HFF-Myc (cell line): ENCODE measurements around the gene IFI27L1.

Experiments
- DNase-seq: peaks from one replicate; pipeline ENCODE4 v3.0.0-alpha.2; 2011; ENCODE audit warnings: low read depth; ENCODE audit errors: extremely low read depth
- H3K4me3 ChIP-seq: replicated peaks from 2 replicates; pipeline ENCODE4 v1.5.1; 2011; ENCODE audit warnings: low read depth, mild to moderate bottlenecking, control low read depth, low read length
- CTCF ChIP-seq: IDR thresholded peaks from 2 replicates; pipeline ENCODE4 v1.5.1; 2012; ENCODE audit warnings: mild to moderate bottlenecking, low read depth, low read length, control low read depth; ENCODE audit errors: missing control alignments

Gene IFI27L1

GRCh38 chr14:94113073-94113472 is 32.0 kb downstream of the IFI27L1 start:
- no peak for TF ChIP-seq CTCF
- DNase-seq: no peak
- H3K4me3 ChIP-seq: no peak overlapping the region

DNA sequence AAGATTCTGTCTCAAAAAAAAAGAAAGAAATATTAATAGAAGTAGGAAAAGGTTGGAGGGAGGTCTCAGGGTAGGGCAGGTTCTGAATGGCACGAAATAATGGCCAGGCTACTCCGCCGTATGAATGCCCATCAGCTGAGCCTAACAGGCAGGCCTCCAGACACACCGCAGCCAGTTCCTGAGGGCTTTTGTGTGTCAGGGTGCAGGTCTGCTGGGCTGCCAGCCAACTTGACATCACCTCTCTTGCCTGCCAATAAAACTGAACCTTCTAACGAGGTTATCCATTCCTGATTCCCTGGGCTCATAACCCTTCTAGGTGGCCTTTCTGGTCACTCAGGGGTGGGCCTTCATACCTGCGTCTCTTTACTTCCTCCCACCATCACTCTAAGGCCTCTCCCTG is 32.4 kb downstream of the IFI27L1 start:
- H3K4me3 ChIP-seq: no peak overlapping the region
- TF ChIP-seq CTCF: no peak
- no peak for DNase-seq

- TF ChIP-seq CTCF: no peak
- no peak overlapping the region for H3K4me3 ChIP-seq
- DNase-seq: no peak
These were observed 32.9 kb downstream of the IFI27L1 start for GRCh38 chr14:94113908-94114588.

GRCh38 chr14:94114589-94115057 is 33.5 kb downstream of the IFI27L1 start:
- DNase-seq: no peak
- TF ChIP-seq CTCF: no peak
- no peak overlapping the region for H3K4me3 ChIP-seq

DNA sequence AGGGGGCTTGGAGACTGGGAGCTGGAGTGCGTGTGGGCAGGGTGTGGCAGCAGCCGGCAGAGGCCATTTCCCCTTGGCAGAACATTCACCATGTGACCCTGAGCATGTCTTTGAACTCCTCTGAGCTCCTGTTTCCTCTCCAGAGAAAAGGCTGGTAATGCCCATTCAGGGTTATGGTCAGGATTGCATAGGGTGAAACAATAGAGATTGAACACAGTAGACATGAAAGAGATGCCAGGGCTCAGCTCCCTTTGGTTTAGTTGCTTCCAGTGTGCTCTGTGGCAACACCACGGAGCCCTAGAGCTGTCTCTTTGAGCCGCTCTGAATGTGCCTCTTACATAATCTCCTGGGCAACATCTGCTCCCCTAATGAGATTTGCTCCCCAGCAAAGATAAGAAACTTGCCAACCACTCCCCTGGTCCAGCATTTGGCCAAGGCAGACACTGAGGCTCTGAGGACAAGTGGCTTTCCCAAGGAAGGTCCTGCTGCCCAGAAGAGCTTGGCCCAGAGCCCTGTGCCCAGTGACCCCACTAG is 34.0 kb downstream of the IFI27L1 start:
- no peak for DNase-seq
- TF ChIP-seq CTCF: no peak
- H3K4me3 ChIP-seq: no peak overlapping the region

DNA sequence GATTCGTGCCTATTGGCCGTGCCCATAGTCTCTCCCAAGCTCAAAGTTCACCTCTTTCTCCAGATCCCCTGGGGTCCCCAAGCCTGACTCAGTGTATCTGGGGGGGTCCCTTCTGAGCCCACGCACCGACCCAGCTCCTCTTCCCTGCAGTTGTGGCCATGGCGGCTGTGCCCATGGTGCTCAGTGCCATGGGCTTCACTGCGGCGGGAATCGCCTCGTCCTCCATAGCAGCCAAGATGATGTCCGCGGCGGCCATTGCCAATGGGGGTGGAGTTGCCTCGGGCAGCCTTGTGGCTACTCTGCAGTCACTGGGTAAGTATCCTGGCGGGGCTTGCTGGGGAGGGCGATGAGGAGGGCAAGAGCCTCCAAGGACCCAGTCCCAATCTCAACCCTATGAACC is 34.5 kb downstream of the IFI27L1 start:
- H3K4me3 ChIP-seq: no peak overlapping the region
- no peak for TF ChIP-seq CTCF
- DNase-seq: no peak
